IPS DF 4.7 (cell line): ENCODE results near the gene TNK2.
"Not testable (repeated sequence)": the region's sequence is repeated elsewhere in the genome, so short reads cannot be mapped to it uniquely, and the experiment has no call there.

ENCODE experiments used
- DNase-seq: peaks from one replicate; pipeline ENCODE4 v3.0.0-alpha.2; 2013; ENCODE audit warnings: low spot score; ENCODE audit errors: extremely low read depth

TNK2 gene

DNA sequence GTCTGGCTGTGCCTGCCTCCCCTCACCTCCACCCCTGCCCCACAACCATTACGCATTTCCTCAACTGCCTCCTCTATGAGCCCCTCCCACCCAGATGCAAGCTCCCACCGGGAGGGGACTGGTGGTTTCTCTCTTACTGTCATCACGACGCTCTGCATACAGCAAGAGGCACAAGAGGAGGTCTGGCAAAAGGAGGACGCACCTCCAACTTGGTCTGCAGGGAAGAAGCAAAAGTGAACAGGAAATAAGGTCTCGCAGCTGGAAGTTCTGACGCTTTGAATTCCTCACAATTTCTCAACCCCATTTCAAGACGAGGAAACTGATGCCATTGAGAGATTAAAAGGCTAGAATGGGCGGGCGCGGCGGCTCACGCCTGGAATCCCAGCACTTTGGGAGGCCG lies 54.4 kb downstream of the TNK2 start:
- no peak for DNase-seq

DNA sequence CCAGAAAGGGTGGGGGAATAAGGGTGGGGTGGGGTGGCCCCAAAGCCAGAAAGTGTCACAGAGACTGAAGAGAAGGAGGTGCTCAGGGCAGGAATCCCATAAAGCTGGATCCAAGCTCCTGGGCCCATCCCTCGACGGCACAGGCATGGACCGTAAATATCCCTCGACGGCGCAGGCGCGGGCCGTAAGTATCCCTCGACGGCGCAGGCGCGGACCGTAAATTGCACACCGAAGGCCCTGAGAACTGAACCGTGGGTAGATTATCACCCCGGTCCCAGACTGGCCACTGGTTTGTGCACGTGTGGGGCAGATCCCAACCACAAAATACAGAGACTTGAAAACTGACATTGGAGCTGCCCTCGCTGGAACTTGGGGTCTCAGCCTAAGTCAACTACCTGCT lies 55.3 kb downstream of the TNK2 start:
- no peak for DNase-seq

DNA sequence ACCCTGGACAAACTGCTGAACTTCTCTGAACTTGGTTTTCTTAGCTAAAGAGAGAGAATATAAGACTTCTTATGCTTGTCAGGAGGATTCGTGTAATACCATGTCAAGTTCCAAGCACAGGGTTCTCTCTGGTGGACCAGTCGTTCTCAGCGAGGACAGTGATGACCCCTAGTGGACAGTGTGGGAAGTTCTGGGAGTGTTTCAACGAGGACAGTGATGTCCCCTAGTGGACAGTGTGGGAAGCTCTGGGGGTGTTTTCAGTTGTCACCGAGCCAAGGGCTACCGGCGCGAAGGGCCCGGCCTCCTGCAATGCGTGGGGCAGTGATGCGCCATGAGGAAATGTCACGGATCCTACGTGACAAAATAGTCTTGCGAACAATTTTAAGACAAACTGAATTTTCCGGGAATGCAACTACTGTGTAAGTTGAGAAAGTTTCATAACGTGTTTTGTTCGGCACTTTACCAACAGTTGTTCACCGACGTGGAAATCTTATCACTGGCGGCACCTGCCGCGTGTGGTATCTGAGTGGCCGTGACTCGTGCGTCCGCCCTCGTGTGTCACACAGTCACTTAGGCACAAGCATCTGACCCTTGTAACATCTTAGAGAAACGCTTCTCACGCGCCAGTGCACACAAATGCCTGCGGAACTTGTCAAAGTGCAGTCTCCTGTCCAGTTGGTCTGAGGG lies 57.4 kb downstream of the TNK2 start:
- DNase-seq = peak; percentile 92

DNA sequence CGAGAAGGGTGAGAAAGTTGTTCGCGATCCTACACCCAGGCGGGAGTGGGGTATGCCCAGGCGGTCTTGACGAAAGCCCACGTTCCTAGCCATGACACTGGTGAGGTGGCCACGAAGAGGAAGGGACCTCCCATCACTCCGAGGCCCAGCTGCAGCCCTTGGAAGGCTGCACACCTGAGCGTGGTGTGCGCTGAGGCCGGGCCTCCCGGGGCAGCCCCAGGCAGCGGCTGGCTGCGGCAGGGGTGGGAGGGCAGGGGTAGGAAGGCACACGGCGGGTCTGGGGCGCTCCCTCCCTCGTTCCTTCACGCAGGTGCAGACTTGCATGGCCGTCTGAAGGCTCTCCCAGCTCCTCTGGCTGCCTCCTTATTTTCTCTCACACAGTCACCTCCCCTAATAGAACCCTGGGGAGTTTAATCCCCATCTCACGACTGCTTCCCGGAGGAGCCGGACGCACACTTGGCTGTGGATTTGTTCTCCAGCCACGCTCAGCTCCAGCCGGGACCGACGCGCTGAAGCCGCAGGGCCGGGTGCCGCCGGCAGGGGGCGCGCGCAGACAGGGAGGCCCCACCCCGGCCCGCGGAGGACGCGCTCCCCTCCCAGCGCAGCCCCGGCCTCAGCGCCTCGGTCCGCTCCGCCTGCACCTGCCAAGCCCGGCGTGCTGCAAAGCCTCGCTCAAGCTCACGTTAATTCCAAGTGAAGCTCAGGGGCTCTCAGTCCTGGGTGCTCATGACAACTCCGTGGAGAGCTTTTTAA lies 58.9 kb downstream of the TNK2 start:
- no peak for DNase-seq

DNA sequence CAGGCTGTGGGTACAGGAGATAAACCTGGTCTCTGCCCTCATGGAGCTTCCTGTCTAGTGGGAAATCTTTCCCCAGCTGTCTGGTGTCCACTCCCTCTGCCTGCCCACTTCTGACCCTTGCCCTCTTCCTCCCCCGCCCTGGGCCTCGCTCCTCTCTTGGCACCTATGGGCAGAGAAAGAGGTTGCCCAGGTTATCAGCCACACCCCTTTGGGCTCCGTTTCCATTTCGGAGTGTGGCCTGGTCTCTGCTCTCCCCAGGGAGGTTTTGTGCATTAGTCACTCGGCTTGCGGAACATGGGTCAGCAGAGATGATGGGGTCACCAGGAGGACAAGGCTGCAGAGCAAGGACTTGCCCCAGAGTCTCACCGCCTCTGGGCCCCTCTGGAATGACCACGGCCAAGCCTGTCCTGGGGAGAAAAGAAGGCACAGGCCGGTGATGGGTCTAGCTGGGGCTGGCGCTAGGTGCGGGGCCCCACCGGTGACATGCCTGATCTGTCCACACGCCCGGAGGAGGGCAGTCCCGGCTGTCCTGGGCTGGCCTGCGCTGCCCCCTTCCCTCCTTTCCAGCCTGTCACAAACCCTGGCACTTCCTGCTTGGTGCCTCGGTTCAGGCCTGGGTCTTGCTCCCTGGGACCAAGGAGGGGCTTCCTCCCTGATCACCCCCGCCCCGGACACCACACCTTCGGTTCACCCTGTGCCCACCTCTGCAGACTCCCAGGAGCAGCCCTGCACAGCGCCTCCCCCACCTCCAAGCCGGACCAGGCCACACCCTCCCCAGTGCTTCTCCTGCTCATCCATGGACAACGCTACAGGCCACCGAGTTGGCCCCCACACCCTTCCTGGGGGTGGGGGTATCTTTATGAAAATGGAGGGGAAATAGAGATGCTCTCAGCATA lies 61.0 kb downstream of the TNK2 start:
- no peak for DNase-seq

- no peak for DNase-seq
These were observed 62.9 kb downstream of the TNK2 start for GRCh38 chr3:195845483-195845882.

- no peak for DNase-seq
These were observed 63.6 kb downstream of the TNK2 start for GRCh38 chr3:195844671-195845218.

- no peak for DNase-seq
These were observed 68.9 kb downstream of the TNK2 start for GRCh38 chr3:195839260-195840010.

DNA sequence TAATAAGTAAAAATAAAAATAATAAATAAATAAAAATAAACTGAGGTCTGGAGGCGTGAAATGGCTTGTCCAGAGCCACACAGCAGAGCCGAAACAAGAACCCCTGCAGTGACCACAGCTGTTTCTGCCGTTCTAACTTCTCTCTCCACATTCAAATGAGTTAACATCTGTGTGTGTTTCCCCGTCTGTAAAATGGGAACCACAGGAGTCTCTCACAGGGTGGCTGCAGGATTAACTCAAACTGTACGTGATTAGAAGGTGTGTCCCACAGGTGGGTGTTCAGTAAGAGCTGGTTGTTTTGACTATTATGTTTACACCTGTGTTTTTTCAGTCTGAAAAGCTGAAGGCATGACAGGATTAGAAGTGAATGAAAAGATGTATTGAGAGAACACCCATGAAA lies 69.6 kb downstream of the TNK2 start:
- DNase-seq = no peak

GRCh38 chr3:195836476-195837135 lies 71.7 kb downstream of the TNK2 start:
- DNase-seq = no peak

GRCh38 chr3:195835791-195836190 lies 72.6 kb downstream of the TNK2 start:
- DNase-seq = no peak

- DNase-seq = no peak
These were observed 73.4 kb downstream of the TNK2 start for GRCh38 chr3:195834675-195835583.

- DNase-seq = no peak
These were observed 78.5 kb downstream of the TNK2 start for GRCh38 chr3:195829897-195830254.

DNA sequence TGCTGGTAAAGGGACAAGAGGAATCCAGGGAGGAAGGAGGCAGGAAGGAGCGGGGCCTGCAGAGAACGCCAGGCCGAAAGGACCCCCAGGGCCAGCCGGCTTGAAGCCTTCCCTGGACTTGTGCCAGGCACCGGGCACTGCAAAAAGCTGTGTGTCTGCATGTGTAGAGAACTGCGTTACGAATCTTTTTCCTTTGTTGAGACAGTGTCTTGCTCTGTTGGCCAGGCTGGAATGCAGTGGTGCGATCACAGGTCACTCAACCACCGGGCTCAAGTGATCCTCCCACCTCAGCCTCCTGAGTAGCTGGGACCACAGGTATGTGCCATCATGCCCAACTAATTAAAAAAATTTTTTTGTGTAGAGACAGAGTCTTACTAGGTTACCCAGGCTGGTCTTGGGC lies 79.6 kb downstream of the TNK2 start:
- DNase-seq = no peak

DNA sequence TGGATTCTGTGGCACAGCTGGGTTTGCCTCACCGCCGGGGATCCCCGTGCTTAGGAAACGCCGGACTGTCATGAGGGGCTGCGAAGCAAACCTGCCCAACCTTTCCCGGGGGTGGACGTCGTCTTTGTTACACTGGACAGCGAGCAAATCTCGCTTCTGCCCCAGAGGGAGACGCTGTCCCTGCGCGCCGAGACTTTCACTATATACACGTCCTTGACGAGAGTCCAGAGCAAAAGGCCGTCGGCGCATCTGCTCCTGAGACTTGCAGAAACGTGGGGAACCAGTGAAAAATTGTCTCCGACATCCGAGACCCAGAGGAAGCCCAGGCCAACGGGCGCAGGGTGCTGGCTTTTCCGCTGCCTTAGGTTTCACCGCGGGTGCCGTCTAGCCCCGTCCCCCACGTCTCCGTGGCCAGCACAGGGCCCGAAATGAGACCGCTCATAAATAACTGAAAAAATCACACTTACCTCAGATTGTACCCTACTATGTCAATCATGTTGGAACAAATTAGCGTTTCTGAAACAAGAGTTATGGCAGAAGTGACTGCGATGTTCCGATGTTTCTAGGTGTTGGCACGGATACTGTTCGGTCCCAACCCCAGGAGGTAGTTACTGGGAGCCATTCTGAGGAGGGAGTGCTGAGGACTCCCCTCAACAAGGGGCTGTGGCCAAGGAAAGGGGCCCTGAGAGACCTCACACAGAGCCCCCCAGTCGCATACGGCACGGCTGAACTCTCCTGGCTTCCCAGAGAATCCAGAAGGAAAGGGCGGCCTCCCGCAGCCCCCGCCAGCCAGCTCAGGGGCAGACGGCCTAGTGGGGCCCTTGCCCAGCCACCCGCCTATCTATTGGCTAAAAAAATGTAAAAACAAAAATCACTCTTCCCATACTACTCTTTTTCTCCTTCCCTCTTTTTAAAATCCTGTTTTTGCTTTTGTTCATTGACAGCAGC lies 82.2 kb downstream of the TNK2 start:
- DNase-seq = no peak

DNA sequence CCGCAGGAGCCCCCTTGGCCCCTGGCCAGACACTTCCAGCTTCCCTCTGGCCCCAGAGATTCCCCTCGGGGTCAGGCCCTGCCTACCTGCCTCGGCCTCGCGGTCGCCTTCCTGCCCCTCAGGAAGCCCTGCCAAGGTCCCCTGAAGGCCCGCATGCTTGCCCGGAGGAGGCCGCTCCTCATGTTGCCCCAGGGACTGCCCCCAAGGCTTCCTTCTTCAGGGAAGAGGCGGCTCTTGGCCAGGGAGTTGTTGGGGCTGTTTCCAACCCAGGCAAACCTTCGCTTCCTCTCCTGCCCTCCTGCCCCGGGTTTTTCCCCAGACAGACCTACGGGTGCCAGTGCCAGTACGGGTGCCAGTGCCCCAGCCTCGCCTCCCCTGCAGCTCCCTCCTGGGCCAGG lies 83.2 kb downstream of the TNK2 start:
- no peak for DNase-seq

GRCh38 chr3:195824425-195825190 lies 83.7 kb downstream of the TNK2 start:
- not testable (repeated sequence) for DNase-seq

- no peak for DNase-seq
These were observed 84.4 kb downstream of the TNK2 start for GRCh38 chr3:195823999-195824398.
